Measurements from ENCODE around the gene FHIP2A.
"Not testable (repeated sequence)": the region's sequence is repeated elsewhere in the genome, so short reads cannot be mapped to it uniquely, and the experiment has no call there.

The FHIP2A gene

DNA sequence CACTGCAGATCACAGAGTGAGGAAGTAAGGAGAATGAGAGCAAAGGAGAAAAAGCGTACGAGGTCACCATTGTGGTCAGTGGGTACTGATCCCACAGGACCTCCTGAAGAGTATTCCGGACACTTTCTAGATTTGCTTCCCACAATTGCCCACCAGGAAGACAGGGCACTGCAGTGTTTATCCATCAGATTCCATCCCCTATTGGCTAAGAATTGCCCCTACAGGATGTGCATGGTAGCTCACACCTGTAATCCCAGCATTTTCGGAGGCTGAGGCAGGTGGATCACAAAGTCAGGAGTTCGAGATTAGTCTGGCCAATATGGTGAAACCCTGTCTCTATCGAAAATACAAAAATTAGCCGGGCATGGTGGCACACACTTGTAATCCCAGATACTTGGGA, 5.3 kb upstream of the FHIP2A start:
- DNase-seq, result no peak

- DNase-seq, result no peak
Observed at GRCh38 chr10:114819322-114819721, 2.3 kb upstream of the FHIP2A start.

GRCh38 chr10:114821915-114822443, 399 bp downstream of the FHIP2A start:
- no peak for DNase-seq

GRCh38 chr10:114822444-114823076, 980 bp downstream of the FHIP2A start:
- DNase-seq, result peak; percentile 34

GRCh38 chr10:114823077-114823463, 1.5 kb downstream of the FHIP2A start:
- no peak for DNase-seq

- no peak for DNase-seq
Observed at GRCh38 chr10:114824391-114824790, 2.8 kb downstream of the FHIP2A start.

DNA sequence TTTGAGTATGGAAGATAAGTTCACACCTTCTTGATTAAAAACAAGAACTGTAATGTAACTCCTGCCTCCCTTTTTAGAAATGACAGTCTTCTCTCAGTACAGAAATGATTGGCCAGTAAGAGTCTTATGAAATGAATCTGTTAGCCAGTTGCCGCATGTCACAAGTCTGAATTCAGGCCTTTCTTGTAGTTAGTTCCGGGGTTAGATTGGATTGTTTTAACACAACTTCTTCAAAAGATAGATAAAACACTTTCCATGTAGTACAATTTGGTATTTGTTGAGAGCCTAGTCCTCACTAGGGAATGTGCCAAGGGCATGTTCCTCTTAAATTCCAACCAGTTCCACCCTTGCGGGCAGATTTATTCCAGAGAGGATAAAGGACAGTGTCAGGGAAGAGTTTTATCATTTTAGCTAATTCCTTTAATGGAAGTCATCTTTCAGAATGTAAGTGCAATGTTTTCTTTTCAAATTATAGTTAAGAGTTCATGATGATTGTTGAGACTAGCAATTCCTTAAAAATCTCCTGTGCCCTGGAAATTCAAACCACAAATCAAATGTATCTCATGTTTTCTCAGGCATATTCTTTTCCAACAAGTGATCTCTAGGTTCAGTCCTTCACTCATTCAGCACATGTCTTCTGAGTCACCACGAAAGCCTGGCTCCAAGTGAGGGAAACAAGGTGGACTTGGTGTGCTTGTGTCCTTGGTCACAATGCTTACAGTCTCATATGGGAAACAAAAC, 4.1 kb downstream of the FHIP2A start:
- peak; percentile 19 for DNase-seq

GRCh38 chr10:114829160-114829909, 7.8 kb downstream of the FHIP2A start:
- DNase-seq, result no peak

DNA sequence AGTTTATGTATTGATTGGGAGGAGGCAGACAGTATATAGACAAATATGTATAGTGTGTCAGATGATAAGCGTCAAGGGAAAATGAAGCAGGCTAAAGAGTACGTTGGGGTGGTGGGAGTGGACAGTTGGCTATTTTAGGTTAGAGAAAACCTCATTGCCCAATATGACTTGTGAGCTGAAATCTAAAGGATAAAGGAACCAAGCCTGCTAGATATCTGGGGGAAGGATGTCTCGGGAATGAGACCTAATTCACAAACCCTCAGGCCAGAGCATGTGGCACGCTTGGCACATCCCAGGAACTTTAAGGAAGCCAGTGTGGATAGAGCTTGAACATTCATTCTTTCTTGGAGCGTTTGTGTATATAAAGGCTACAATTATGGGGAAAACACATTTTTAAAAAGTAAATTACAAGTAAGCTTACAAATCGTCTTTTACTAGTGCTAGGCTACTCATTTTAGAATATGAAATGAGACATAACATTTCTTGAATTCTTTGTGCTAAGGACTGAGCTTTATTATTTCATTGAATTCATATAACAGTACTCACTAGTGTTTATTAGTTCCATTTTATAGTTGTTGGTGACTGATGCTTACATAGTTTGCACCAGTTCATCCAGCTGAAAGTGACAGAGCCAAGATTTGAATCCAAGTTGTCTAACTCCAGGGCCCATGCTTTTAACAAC, 9.7 kb downstream of the FHIP2A start:
- DNase-seq, result no peak

GRCh38 chr10:114837690-114838089, 16.1 kb downstream of the FHIP2A start:
- DNase-seq, result no peak

DNA sequence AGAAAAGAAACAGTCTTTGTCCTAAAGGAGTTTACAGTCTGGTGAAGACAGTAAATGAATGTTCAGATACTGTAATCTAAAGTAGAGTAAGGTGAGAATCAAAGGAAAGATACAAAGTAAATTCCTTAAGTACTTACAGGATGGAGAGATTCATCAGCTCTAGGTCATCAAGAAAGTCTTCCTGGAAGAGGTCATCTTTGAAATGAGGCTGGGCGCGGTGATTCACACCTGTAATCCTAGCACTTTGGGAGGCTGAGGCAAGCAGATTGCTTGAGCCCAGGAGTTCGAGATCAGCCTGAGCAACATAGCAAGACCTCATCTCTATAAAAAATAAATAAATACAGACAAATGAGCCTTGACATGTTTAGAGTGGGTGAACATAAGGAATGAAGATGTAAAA, 18.3 kb downstream of the FHIP2A start:
- DNase-seq, result no peak

DNA sequence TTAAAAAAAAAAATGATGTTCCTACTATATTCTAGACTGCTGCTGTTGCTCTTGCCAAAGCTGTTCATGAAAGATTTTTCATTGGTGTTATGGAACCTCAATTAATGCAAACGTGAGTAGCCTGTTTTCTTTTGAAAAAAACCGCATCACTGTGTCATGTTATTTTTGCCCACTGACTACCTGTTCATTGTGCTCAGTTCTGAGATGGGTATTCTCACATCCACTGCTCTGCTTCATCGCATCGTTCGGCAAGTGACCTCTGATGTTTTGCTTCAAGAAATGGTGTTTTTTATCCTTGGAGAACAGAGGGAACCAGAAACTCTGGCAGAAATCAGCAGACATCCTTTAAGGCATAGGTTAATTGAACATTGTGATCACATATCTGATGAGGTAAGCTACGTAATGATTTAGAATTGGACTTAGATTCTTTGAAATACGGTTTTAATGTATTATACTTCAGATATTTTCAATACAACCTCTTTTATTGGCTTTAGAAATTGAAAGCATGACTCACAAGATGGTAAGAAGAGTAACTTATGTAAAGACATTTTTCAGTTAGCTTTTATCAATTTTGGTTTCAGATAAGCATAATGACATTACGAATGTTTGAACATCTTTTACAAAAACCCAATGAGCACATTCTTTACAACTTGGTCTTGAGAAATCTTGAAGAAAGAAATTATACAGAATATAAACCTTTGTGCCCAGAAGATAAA, 24.6 kb downstream of the FHIP2A start:
- no peak for DNase-seq

DNA sequence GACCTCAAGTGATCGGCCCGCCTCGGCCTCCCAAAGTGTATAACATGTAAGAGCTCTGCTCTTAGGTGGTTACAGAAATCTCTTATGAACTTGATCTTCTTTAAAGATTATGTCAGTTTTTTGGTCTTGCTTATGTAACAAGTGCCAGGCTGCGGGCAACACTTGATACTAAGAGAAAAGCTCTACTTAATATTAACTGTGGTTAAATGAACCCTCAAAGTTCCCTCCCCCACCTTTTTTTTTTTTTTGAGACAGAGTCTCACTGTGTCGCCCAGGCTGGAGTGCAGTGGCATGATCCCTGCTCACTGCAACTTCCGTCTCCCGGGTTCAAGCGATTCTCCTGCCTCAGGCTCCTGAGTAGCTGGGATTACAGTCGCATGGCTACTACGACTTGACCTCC, 25.9 kb downstream of the FHIP2A start:
- not testable (repeated sequence) for DNase-seq

DNA sequence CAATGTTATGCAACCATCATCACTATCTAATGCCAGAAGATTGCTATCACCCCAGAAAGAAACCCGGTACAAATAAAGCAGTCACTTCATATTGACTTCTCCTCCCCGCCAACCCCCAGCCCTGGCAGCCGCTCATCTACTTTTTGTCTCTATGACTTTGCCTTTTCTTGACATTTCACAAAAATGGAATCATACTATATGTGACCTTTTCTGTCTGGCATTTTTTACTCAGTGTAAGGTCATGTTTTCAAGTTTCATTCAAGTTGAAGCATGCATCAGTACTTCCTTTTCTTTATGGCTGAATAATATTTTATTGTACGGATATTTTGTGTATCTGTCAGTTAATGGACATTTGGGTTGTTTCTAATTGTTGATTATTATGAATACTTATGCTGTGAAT, 28.1 kb downstream of the FHIP2A start:
- no peak for DNase-seq

DNA sequence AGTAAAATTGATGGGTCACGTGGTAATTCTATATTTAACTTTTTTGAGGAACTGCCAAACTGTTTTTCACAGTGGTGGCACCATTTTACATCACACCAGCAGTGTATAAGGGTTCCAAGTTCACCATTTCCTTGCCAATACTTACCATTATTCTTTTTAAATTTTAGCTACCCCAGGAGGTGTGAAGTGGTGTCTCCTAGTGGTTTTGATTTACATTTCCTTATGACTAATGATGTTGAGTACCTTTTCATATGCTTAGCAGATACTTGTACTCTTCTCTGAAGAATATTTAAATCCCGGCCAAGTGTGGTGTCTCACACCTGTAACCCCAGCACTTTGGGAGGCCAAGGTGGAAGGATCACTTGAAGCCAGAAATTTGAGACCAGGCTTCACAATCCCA, 28.5 kb downstream of the FHIP2A start:
- DNase-seq, result no peak

GRCh38 chr10:114851336-114851735, 29.8 kb downstream of the FHIP2A start:
- DNase-seq, result no peak

DNA sequence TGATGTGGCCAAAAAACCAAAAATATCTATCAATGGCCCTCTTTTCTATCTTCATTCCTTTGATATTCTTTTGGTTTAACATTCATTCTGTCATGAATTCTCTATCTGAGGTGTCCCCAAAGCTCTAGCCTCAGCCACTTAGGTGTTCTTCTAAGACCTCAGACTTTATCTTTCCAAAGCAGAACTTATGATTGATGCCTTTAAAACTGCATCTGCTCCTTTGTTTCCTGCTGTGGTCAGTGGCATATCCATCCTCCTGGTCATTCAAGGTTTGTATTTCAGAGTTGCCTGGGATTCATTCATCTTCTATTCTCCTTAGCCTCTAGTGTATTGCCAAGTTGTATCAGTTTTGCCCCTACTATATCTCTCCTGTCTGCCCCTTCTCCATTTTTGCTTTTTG, 30.6 kb downstream of the FHIP2A start:
- no peak for DNase-seq

GRCh38 chr10:114854906-114855305, 33.3 kb downstream of the FHIP2A start:
- DNase-seq, result no peak

DNA sequence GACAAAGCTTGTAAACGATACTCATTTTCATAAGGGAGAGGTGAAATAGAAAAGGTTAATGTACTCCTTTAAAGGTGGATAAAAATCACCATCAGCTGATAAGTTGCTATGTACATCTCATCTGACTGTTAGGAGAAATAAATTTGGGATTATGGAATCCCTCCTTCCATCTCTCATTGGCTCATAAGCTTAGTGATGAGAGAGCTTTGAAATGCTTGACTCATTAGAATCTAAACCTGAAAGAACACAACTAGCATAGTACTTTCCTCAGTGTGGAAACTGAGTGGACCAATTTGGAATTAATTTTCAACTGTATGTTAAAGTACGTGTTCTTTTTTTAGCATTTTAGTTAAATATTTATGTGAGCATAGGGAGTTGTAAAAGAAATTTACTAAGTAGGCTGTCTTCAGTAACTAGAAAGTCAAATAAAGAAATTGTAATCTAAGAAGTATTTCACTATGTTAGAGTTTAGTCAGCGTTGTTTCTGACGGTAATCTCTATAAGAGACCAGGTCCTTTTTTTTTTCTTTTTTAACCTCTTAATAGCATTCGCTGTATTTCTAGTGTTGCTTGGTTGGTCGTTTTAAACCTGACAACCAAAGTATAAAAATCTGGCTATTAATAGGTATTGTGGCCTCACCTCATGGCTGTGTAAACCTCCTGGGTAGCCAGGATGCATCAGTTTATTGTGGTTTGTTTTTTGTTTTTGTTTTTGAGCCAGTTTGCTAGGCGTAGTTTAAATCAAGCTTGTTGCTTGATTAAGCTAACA, 34.4 kb downstream of the FHIP2A start:
- peak; percentile 21 for DNase-seq

DNA sequence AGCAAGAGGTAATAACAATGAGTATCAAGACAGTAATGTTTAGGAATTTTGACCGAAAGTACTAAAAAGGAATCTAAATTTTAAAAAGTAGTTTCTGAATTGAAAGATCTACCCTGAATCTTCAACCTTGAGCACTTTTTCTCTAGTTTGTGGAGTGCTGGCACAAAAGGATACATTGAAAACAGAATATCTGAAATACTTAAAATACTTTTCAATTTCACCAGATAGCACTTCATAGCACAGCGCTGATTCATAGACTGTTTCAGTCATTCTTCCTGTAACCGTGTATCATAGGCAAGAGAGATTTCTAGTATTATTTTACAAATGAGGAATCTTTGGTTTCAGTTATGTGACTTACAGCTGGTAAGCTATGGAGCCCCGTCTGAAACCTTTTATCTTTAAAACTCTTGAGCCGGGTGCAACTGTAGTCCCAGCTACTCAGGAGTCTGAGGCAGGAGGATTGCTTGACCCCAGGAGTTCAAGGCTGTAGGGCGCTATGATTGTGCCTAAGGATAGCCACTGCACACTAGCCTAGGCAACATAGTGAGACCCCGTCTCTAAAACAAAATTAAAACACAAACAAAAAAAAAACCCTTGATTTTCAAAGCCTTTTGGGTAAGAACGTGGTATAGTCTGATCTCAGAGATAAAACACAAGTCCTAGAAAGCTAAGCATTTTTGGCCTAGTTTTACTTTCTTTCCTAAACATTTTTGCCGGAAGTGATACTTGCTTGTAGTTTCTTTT, 35.1 kb downstream of the FHIP2A start:
- peak; percentile 13 for DNase-seq

- DNase-seq, result not testable (repeated sequence)
Observed at GRCh38 chr10:114857288-114857565, 35.6 kb downstream of the FHIP2A start.

All from CD4-positive, alpha-beta T cell treated with Interleukin-21 for 1 hour (primary cell).